Stomach (tissue), 9 donors: ENCODE data around the gene CTNND2. TPM values are rescaled to one million over a fixed set of nuclear protein-coding genes. Genes with fewer than 3 reads are reported as not detected.

Experiments used
- DNase-seq, 2 donors: peaks; one replicate each; pipeline versions ENCODE4 v3.0.0 to v3.0.0-alpha.2; 2013 to 2019
- H3K27ac ChIP-seq, 5 donors: fragments of 200-600 bp in 4 of 5; sonication (generic) in 4 of 5; one replicate each; pipeline ENCODE4 v1.5.1; 2013 to 2019; ENCODE audit warnings: mild to moderate bottlenecking in 1 of 5, moderate library complexity in 1 of 5
- H3K27me3 ChIP-seq, 3 donors: fragments of 200-600 bp; sonication (generic); one replicate each; pipeline ENCODE4 v1.5.1; 2017 to 2019; ENCODE audit warnings: mixed run types in 1 of 3
- H3K36me3 ChIP-seq, 4 donors: fragments of 200-600 bp; sonication (generic); 1 replicate in 3 of 4; 2 replicates in 1 of 4; pipeline ENCODE4 v1.5.1; 2016 to 2019
- H3K4me1 ChIP-seq, 4 donors: fragments of 200-600 bp; sonication (generic); one replicate each; pipeline ENCODE4 v1.5.1; 2016 to 2019
- H3K4me3 ChIP-seq, 4 donors: fragments of 200-600 bp; sonication (generic) in 3 of 4; one replicate each; pipeline ENCODE4 v1.5.1; 2016 to 2019; ENCODE audit warnings: mild to moderate bottlenecking in 1 of 4
- H3K9me3 ChIP-seq, 4 donors: fragments of 200-600 bp; sonication (generic); one replicate each; pipeline ENCODE4 v1.5.1; 2016 to 2019
- CTCF ChIP-seq, 7 experiments: fragments of 450-650 bp in 4 of 7; fragments of 200-600 bp in 3 of 7; sonication (generic) in 3 of 7; IDR thresholded peaks; one replicate each; pipeline ENCODE4 v1.5.1; 2016 to 2019; ENCODE audit warnings: antibody characterized with exemption in 7 of 7, control low read depth in 2 of 7, mild to moderate bottlenecking in 1 of 7
- EP300 ChIP-seq: sonication (generic); formaldehyde crosslinking; IDR thresholded peaks from one replicate; pipeline ENCODE4 v1.6.1; 2017; ENCODE audit warnings: antibody characterized with exemption
- POLR2A ChIP-seq, 4 donors: fragments of 450-650 bp; IDR thresholded peaks; one replicate each; pipeline ENCODE4 v1.6.1; 2016; ENCODE audit warnings: antibody characterized with exemption in 4 of 4, control low read depth in 2 of 4, mild to moderate bottlenecking in 1 of 4, moderate library complexity in 1 of 4
- POLR2AphosphoS5 ChIP-seq, 3 donors: sonication (generic); formaldehyde crosslinking; IDR thresholded peaks; one replicate each; pipeline ENCODE4 v1.6.1; 2016; ENCODE audit warnings: antibody characterized with exemption in 3 of 3
- WGBS, 5 donors: extraction: QIAGEN DNeasy Blood & Tissue Kit in 3 of 5; methylation state at CpG; one replicate each; pipeline versions ENCODE4 v1.1.5 to v1.1.7; 2013 to 2018; 5-methylcytosine and 5-hydroxymethylcytosine counted together
- intact Hi-C: fragments of 100-400 bp; cut with DNase I; formaldehyde crosslinking; loops from one replicate; pipeline ENCODE4 v1.15.1; 2023; ENCODE audit warnings: low total_unique reads
- polyA plus RNA-seq, 3 donors: library from polyadenylated mRNA; stranded (reverse); fragments of 200-250 nt; gene quantifications; one replicate each; pipeline ENCODE4 v1.2.3, GENCODE V29; 2013
- total RNA-seq, 5 donors: library from RNA; depleted of rRNA; stranded (reverse); fragments of >200 nt; gene quantifications; one replicate each; pipeline versions ENCODE4 v1.1.0 to v1.2.3, GENCODE V29; 2014 to 2016
- donor health status: healthy with polysubstance abuse.
- donor health status: Bipolar disorder and iron deficiency.
- donor health status: healthy.

Gene CTNND2
- total and polyA plus RNA-seq, 8 donors, result 0.29 to 3.4 (median 2.0) TPM; not detected in 2

- no peak overlapping the region for H3K4me3 ChIP-seq
- no peak for TF ChIP-seq CTCF (IDR thresholded peaks at IDR 0.05)
- no peak for DNase-seq
- no peaks in the 10 kb centered on the region for H3K9me3 ChIP-seq
- no peaks in the 10 kb centered on the region for H3K4me1 ChIP-seq
- 58 to 70% (median 66%) methylated on average over 2 of the region's 2 CpGs for WGBS, 5 donors
- H3K36me3 ChIP-seq, result no peaks in the 10 kb centered on the region
- intact Hi-C loops, result no loop called here
- H3K27ac ChIP-seq, result no peak overlapping the region
- H3K27me3 ChIP-seq, result no peaks in the 10 kb centered on the region
Observed at GRCh38 chr5:11684607-11685006, 219.6 kb downstream of the CTNND2 start.

GRCh38 chr5:11683666-11684065 lies 220.6 kb downstream of the CTNND2 start:
- Histone ChIP-seq H3K36me3 (no peaks in the 10 kb centered on the region), H3K9me3 (no peaks in the 10 kb centered on the region), H3K27me3 (no peaks in the 10 kb centered on the region), H3K4me3 (no peak overlapping the region), H3K4me1 (no peaks in the 10 kb centered on the region), H3K27ac (no peak overlapping the region)
- TF ChIP-seq POLR2AphosphoS5 (IDR thresholded peaks at IDR 0.05) (no peak), EP300 (no peak)
- intact Hi-C loops, result no loop called here
- peak in 1 of 2 donors; percentile 49 for DNase-seq
- 76 to 80% (median 78%) methylated on average over 2 of the region's 2 CpGs for WGBS, 5 donors

GRCh38 chr5:11681796-11682195 lies 222.4 kb downstream of the CTNND2 start:
- 73 to 77% (median 76%) methylated on average over 4 of the region's 4 CpGs for WGBS, 5 donors
- TF ChIP-seq EP300, result no peak
- no peak for TF ChIP-seq POLR2A (IDR thresholded peaks at IDR 0.05)
- no peak for TF ChIP-seq POLR2AphosphoS5 (IDR thresholded peaks at IDR 0.05)
- no peak for TF ChIP-seq CTCF (IDR thresholded peaks at IDR 0.05)
- intact Hi-C loops, result no loop called here

GRCh38 chr5:11679676-11680075 lies 224.6 kb downstream of the CTNND2 start:
- no peak for DNase-seq
- no peaks in the 10 kb centered on the region for H3K9me3 ChIP-seq
- no peaks in the 10 kb centered on the region for H3K27me3 ChIP-seq
- WGBS, 5 donors, result 66 to 82% (median 70%) methylated on average over 5 of the region's 5 CpGs
- intact Hi-C loops, result no loop called here
- H3K36me3 ChIP-seq, result no peaks in the 10 kb centered on the region
- H3K27ac ChIP-seq, result no peak overlapping the region
- no peak for TF ChIP-seq POLR2A (IDR thresholded peaks at IDR 0.05)
- no peak for TF ChIP-seq CTCF (IDR thresholded peaks at IDR 0.05)
- no peak overlapping the region for H3K4me3 ChIP-seq
- no peaks in the 10 kb centered on the region for H3K4me1 ChIP-seq

More at GRCh38 chr5:11681796-11682195, 222.4 kb downstream of the CTNND2 start:
- Histone ChIP-seq H3K9me3 (no peaks in the 10 kb centered on the region), H3K27ac (no peak overlapping the region), H3K36me3 (no peaks in the 10 kb centered on the region), H3K4me1 (no peaks in the 10 kb centered on the region), H3K4me3 (no peak overlapping the region), H3K27me3 (no peaks in the 10 kb centered on the region)
- no peak for DNase-seq

- 79 to 86% (median 81%) methylated on average over 2 of the region's 2 CpGs for WGBS, 5 donors
- intact Hi-C loops, result no loop called here
- no peak overlapping the region for H3K27ac ChIP-seq
- no peak overlapping the region for H3K4me3 ChIP-seq
- H3K36me3 ChIP-seq, result no peaks in the 10 kb centered on the region
- no peak for TF ChIP-seq EP300
- TF ChIP-seq POLR2AphosphoS5 (IDR thresholded peaks at IDR 0.05), result no peak
- no peak for TF ChIP-seq POLR2A (IDR thresholded peaks at IDR 0.05)
- TF ChIP-seq CTCF (IDR thresholded peaks at IDR 0.05), result no peak
- H3K27me3 ChIP-seq, result peaks cover 0 to 9% (median 0%) of the 10 kb centered on the region in 3 donors
- DNase-seq, result no peak
- no peaks in the 10 kb centered on the region for H3K9me3 ChIP-seq
- no peaks in the 10 kb centered on the region for H3K4me1 ChIP-seq
Observed at GRCh38 chr5:11675184-11675583, 229.1 kb downstream of the CTNND2 start.
